Measurements from ENCODE around the gene AP1G2.
A peak's percentile ranks its signal among the peaks of the same experiment; 100 is the strongest.
"Not testable (repeated sequence)": the region's sequence is repeated elsewhere in the genome, so short reads cannot be mapped to it uniquely, and the experiment has no call there.

Gene AP1G2

DNA sequence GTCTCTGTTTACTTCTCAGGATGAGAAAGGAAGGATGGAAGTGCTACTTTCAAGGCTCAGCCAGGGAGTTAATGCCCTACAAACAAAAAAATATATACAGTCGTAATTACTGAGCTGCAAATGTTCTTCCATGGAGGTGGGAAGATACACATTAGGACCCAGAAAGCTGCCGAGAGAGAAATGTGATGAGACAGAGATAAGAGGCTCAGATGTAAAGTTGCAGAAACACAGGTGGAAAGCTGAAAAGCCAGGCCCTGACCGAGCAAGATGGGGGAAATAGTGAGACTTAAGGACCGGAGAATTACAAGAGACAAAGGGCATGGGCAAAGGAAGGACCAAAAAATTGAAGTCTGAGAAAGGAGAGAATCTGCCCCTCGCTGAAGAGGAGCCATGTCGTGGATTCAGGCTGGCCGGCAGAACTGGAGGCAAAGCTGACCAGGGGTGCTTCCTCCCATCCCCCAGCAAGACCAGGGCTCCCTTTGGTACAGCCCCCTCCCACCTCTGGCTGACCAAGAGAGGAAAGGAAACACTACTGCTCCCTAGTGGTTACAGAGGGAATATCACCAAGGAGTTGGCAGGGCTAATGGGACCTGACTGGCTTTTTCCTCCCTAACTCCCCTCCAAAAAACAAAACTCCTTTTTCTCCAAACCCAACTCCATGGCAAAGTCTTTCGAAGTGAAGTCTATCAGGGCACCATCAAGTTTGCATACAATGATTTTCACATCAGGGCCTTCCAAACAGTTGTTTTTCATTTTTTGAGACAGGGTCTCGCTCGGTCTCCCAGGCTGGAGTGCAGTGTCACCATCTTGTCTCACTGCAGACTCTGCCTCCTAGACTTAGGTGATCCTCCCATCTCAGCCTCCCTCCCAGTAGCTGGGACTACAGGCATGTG is 28.1 kb downstream of the AP1G2 start:
- peak; percentile 70 for DNase-seq (ENCODE audit: low spot score)

DNA sequence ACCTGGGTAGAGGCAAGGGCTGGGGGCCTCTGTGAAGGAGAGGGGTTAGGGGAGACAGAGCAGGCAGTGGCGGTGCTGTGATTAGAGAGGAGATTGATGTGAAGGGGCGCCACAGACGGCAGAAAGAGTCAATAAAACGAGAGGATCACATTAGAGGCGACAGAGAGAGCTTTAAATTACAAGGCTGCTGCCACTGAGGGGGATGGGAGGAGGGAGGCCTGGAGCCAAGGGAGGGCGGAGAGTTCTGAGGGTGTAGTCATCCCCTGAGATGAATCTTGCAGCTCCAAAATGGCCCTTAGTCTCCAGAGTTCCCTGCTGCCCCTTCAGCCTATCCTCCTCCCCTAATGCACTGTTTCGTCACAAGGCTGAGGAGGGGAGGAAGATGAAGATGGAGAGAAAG is 28.8 kb downstream of the AP1G2 start:
- DNase-seq (ENCODE audit: low spot score): no peak

DNA sequence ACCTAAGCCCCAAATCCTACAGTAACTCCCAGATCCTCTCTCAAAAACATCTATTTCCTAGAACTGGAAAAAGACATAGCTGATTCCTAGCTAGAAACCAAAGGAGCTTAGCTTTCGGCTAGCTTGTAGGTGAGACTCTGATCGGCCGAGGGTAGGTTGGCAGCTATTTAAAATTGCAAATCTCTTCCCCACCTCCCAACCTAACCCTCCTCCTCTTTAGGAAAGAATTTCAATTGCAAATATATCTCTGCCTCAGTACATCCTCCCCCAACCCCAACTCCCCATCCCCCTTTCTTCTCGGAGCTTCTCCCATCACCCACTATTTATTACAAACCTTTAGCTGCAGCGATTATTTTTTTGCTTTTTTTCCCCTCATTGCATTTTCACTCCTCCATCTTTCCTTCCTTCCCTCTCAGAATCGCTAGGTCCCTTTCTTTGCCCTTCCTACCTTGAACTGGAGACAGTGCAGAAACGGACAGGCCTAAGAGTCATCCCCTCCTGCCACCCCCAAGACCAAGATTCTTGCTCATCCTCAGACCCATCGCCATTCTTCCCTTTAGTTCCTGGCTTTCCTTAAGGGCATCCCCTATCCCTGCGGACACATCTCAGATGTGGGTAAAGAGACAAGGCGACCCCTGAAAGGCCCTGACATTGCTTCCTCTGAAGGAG is 29.4 kb downstream of the AP1G2 start:
- no peak for DNase-seq (ENCODE audit: low spot score)

DNA sequence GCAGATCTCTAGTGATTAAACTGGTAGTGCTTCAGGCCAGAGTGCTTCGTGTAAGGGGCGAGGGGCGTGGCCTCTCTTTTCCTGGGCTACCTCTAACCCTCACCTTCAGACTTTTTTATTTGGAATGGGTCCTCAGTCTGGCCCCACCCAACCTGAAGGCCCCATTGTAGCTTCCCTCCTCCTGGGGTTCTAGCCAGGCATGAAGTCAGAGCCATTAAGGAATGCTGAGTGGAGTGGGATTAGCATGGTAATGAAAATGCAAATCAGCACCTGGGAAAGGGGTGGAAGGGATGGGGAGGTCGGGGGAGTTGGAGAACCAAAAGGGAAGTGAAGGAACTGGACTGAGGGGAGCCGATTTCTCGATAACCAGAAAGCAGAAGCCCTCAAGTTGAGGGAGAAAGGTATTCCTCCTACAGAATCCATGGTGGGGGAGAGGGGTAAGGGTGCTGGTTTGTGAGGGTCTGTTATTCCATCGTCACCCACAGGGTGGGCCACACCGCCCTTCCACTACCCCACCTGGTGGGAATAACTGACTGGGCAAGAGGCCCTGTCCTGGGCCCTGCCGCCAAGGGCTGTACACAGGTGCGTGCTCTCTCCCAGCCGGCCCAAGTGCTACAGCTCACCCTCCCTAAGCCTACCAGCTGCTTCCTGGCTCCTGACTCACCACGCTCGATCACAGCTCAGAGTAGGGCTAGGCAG is 30.1 kb downstream of the AP1G2 start:
- DNase-seq (ENCODE audit: low spot score): no peak

DNA sequence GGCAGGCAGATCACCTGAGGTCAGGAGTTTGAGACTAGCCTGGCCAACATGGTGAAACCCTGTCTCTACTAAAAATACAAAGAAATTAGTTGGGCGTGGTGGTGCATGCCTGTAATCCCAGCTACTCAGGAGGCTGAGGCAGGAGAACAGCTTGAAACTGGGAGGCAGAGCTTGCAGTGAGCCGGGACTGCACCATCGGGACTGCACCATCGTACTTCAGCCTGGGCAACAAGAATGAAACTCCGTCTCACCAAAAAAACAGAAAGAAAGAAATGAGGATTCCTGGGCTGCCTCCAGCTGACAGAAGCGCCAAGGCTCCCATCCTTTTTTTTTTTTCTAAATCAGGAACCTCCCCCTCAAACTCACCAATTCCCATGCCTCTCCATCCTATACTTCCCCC is 30.7 kb downstream of the AP1G2 start:
- DNase-seq (ENCODE audit: low spot score): not testable (repeated sequence)

DNA sequence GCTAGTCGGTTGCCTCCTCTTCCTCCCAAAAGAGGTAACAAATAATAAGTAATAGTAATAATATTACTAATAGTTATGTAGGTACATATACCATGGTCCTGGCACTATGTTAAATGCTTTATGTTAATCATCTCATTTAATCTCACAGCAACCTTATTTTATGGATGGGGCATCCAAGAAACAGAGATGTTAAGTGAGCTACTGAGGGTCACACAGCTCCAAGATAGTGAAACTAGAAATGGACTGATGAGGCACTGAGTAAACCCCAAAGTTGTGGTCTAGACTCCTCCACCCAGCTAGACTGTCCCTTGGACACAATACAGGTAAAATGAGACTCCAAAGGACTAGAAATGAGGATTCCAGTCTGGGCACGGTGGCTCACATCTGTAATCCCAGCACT is 31.1 kb downstream of the AP1G2 start:
- no peak for DNase-seq (ENCODE audit: low spot score)

DNA sequence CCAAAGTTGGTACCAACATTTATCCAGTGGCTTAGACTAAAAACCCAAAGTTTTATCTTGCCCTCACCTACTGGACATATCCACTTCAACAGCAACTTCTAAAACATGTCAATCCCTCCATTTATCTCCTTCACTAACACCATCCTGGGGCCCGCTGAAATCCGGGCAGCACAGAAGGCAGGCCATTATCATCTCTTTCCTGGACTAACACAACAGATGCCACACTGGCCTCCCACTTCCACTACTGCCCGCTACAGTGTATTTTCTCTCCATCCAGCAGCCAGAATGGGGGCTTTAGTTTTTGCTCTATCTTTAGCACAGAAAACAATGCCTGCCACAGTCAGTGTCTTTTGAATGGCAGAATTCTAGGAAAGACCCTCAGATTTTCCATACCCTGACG is 31.6 kb downstream of the AP1G2 start:
- DNase-seq (ENCODE audit: low spot score): no peak

DNA sequence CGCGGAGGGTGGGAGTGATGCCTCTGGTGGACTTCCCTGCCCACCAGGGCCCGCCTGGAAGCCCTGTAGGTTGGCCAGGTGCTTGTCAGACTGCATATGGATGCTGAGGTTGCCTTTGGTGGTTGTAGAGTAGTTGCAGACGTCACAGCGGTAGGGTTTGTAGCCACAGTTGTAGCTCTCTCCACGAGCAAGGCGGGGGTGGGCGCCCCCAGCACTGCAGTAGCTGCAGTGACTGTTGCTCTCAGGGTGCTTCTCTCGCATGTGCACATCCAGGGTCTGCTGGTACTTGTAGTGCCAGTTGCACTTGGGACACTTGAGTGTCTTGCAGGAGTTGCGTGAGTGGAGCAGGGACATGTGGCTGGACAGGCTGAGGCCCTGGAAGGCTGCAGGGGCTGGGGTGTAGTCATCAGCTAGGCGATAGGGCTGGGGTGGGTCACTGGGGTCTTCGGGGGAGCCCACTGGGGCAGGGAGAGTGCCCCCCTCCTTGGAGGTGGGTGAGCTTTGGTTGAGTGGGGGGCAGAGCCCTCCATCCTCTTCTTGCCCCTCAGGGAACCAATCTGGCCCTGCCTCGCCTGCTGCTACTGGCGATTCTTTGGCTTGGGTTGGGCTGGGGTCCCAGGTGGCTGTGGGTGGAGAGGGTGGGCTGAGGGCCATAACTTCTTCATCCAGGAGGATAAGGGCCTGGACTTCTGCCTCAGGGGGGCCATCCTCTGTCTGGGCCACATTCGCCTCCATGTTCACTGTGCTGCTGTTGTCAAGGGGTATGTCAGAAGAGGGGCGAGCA is 33.7 kb downstream of the AP1G2 start:
- no peak for DNase-seq (ENCODE audit: low spot score)

DNA sequence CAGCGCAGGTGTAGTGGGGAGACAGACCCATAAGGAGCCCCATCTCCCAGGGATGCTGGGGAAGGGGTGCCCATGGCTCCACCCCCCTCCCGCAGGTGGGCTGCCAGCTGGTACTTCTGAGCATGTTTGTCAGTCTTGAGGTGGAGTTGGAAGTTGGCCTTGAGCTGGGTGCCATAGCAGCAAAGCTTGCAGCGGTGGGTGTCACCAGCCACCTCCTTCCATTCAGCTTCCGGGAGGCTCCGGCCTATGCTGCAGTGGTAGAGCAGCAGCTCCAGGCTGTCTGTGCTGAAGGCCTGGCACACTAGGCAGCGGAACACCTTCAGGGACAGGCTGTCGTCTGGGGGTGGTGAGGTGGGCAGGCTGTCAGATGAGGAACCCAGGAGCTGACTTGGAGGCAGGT is 34.9 kb downstream of the AP1G2 start:
- DNase-seq (ENCODE audit: low spot score): no peak

DNA sequence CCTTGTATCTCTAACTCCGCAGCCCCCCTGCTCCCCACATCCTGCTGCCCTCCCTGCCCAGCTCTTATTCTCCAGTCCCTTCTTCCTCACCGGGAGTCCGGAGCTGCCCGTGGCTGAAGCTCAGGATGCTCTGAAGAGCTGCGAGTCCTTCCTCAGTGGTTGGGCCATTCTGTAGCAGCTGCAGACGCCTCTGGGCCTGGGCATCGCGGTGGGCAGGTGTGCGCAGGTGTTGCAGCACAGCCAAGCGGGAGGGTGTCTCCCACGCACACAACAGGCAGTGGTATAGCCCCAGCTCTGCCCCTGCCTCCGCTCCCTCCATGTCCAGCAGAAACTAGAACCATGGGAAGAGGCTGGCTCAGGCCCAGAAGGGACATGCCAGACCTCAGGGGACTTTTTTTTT is 36.2 kb downstream of the AP1G2 start:
- DNase-seq (ENCODE audit: low spot score): no peak

DNA sequence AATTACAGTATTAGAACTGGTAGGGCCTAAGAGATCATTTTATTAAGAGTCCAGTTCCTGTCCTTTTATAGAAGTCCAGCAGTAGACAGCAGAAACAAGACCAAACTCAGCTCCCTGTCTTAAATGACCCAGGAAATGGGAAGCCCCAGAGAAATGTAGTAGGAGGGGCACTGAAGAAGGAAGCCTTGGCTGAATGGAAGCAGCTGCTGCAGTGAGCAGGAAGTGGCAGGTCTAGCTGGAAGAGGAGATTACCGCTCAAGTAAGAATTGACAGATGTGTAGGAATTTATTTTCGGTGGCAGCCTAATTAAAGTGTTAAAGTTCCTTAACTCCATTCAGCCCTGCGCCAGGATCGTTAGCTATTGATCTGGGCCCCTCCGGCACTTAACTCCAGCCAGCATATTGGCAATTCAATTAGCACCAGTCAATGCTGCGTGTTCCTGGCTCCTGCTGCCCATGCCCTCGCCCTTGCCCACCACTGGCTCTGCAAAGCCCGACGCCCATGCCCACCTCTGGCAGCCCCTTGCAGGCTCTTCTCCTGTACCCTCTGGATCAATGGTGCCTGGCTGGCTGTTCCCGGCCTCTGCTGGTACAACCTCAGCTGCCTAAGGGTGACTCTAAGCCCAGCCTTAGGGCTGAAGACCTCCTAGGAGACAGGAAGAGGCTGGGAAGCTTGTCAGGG is 37.1 kb downstream of the AP1G2 start:
- DNase-seq (ENCODE audit: low spot score): no peak

DNA sequence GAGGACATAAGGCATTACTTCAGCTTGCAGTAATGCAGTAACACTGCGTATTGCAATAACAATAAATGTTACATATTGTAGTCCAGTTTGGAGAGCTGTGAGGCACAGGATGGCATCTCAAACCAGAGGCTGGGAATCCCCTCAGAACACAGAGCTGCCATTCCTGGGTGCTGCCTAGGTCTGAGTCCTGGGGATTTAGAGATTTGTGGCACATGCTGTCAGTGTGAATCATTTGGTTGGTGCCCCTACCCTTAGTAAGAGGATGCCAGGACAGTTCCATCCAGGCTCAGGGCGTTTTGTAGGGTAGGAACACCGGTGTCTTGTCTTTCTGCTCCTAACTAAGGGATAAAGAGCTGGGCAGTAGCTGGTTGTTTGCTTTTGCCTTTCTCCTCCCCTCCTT is 38.6 kb downstream of the AP1G2 start:
- no peak for DNase-seq (ENCODE audit: low spot score)

DNA sequence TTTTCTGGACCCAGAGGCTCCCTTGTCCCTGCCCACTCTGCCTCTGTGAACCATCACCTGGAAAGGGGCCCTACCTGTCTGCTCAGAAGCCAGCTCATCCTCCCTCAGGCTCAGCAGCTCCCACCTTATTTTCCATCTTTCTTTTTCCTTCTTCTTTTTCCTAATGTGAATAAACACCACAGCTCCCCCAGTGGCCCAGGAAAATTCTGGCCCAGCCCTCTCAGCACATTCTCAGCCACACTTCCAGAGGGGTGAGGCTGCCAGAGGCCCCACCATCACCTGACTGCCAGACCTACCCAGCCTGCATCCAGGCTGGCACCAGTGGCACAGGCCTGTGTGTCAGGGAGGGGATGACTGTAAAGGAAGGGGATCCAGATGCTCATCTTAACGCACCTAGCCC is 39.0 kb downstream of the AP1G2 start:
- no peak for DNase-seq (ENCODE audit: low spot score)

DNA sequence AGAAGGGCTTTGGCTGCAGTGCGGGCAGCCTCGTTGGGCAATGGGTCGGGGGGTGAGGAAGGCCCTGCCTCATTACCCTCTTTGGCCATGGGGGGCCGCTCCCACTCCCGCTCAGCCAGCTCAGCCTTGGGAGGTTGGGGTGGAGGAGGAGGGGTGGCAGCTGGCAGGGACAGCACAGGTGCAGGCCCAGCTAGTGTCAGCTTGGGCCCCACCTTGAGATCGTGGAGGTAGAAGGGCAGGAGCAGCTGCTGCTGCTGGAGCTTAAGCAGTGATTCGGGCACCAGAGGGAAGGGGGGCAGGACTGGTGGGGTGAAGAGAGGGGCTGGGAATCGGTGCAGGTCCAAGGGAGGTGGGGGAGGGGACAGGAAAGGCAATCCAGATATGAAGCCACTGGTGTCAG is 42.0 kb downstream of the AP1G2 start:
- no peak for DNase-seq (ENCODE audit: low spot score)

DNA sequence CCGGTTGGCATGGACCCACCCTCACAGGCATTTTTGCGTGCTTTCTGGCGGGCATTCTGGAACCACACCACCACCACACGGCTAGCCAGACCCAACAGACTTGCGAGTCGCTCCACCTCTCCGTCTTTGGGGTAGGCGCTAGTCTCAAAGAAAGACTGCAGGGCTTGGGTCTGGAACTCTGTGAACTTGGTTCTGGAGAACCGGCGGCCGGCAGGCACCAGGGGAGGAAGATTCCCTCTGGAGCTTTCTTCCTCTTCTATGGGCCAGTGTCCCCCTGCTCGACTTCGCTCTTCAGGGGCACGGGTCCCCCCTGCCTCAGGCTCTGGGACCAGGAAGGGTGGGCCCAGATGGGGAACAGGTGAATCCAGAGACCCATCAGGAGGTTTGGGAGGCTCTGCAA is 42.6 kb downstream of the AP1G2 start:
- DNase-seq (ENCODE audit: low spot score): no peak

DNA sequence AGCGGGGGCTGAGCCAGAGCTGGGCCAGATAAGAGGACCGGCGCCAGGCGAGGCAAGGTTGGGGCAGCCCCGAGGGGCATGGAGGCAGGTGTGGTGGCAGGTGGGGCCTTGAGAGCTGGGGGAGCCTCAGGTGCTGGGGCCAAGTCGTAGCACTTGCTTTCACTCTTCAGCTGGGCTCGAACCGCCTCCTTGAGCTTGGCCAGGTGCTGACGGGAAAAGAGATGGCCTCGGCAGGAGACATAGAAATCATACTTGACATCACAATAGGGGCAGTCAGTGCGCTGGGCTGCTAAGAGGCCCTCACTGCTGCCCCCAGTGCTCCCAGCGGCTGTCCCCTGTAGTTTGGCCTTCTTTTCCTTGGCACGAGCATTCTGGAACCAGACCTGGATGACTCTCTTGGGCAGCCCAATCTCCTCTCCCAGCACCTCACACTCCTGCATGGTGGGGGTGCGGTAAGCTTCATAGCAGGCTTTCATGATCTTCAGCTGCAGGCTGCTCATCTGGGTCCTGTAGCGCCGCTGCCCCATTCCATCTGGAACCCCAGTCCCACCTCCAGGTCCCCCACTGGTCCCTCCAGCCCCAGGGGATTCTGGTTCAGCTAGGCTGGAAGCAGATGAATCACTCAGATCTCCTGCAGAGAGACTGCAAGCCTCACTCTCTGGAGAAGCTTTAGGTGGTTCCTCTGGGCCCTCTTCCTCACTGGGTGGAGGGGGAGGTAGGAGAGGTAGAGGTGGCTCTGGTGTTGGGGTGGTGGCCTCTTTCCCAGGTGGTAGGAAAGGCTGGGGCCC is 44.2 kb downstream of the AP1G2 start:
- DNase-seq (ENCODE audit: low spot score): no peak

DNA sequence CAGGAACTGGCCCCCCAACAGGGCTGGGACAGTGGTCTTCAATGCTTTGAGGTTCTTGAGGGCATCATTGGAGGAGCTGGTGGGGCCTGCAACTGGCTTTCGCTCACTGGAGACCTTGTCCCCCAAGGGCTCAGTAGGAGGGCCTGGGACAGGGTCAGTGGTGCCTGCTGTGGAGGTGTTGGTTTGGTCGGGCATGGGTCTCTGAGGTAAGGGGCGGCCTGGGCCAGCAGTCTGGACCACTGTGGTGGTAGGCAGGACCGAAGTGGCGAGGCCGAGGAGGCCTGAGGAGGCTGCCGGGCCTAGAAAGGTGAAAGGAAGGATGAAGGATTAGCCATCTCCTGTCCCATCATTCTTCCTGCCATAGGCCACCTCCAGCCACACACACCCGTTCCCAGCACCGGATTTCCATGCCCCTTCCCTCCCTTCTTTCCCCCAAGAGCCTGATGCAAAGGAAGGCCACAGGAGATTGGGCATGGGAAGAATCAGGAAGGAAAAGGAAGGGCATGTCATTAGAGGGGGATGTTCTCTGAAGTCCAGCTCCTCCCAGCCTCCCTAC is 44.9 kb downstream of the AP1G2 start:
- no peak for DNase-seq (ENCODE audit: low spot score)

DNA sequence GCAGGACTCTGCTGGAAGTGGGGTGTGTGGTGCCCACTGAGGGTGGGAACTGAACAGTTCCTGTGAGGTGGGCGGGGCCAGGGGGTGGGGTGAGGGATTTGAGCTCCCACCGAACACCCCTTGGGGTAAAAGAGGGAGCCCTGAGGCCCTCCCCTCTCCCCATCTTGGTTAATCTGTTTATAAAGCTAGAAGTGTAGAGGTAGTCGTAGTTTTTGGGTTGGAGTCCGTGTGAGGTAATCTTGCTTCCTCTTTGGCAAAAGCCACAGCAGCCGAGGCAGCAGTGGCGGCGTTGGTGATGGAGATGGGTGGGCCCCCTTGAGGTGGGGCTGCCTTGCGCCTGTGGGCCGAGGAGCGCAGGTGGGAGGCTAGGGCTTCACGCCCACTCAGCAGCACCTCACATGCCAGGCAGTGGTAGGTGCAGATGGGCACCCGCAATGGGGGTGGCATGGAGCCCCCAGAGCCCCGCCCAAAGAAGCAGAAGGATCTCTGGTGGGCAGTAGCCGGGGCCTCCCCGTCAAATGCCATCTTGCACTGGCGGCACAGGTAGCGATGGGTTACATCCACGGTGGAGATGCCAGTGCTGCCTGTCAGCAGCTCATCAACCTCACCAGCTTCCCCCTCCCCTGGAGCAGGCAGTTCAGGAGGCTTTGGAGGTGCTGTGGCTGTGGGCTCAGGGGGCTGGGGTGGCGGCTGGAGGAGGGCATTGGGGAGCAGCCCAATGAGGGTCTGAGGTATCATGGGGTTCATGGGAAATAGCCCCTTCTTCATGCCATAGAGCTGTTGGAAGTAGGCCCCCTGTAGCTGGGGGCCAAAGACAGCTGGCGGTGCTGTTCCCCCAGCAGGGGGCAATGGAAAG is 45.6 kb downstream of the AP1G2 start:
- DNase-seq (ENCODE audit: low spot score): no peak

DNA sequence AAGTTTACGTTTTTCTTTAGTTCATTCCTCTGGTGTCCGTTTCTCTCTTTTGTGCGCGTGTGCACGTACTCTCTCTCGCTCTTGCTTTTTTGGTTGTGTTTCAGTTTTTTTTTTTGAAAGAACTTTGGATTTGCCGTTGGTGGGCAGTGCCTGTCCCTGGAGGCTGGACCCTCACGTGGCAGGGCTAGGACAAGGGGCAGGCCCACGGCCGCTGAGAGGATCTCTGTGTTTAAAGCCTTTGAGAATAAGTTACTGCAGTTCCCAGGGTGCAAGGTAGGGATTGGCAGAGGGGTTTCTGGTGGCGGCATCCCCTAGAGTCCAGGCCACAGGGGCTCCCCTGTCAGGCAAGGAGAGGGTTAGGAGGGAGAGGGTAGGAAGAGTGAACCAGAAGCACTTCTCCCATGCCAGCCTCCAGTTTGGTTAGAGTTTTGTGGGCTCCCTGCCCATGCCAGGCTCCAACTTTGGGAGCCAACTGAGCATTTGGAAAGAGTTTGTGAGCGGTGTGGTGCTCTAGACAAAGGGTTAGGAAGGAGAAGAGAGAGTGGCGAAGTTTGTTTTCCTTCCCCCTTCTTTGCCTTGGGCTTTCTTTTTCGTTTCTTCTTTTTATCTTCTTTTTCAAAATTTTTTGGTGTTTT is 46.6 kb downstream of the AP1G2 start:
- no peak for DNase-seq (ENCODE audit: low spot score)

Measured in COLO829 (cell line).